ENCODE results near the gene CNIH4.
"Not testable (repeated sequence)": the region's sequence is repeated elsewhere in the genome, so short reads cannot be mapped to it uniquely, and the experiment has no call there.

The CNIH4 gene

GRCh38 chr1:224404916-224405603, 48.4 kb downstream of the CNIH4 start:
- DNase-seq = no peak

- no peak for DNase-seq
Observed at GRCh38 chr1:224405604-224405970, 48.9 kb downstream of the CNIH4 start.

- no peak for DNase-seq
Observed at GRCh38 chr1:224406216-224406615, 49.5 kb downstream of the CNIH4 start.

GRCh38 chr1:224407571-224408293, 51.1 kb downstream of the CNIH4 start:
- no peak for DNase-seq

GRCh38 chr1:224408294-224408590, 51.6 kb downstream of the CNIH4 start:
- DNase-seq = no peak

GRCh38 chr1:224411766-224412165, 55.1 kb downstream of the CNIH4 start:
- no peak for DNase-seq

GRCh38 chr1:224420106-224420505, 63.4 kb downstream of the CNIH4 start:
- DNase-seq = no peak

- no peak for DNase-seq
Observed at GRCh38 chr1:224425279-224425884, 68.7 kb downstream of the CNIH4 start.

- DNase-seq = not testable (repeated sequence)
Observed at GRCh38 chr1:224426869-224427268, 70.2 kb downstream of the CNIH4 start.

GRCh38 chr1:224427346-224427745, 70.7 kb downstream of the CNIH4 start:
- DNase-seq = no peak

GRCh38 chr1:224428713-224429112, 72.0 kb downstream of the CNIH4 start:
- not testable (repeated sequence) for DNase-seq
